GM19043 (cell line): ENCODE measurements around the gene FLRT3.

Experiments
- ATAC-seq: cut with Tn5 transposase; IDR thresholded peaks from one replicate; pipeline ENCODE4 v1.9.1; 2021; ENCODE audit warnings: low read depth; ENCODE audit not compliant: unreplicated experiment

The FLRT3 gene

DNA sequence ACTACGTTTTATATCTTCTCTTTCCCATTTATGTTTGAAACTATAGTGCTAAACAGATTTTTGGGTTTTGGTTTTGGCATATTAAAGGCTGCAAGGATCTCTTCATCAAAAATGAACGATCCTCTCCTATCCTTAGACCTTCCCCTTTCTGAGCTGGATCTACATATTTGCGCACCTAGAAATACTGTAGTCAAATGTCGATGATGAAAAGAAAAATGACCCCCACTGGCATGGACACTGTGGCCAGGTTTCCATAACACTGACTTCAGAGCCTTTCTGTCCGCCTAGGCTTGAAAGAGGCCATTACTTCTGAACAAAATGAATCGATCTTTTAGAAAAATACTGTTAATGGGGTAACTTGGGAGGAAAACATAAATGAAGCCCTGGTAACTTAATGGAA, 5.8 kb downstream of the FLRT3 start:
- ATAC-seq: no peak

DNA sequence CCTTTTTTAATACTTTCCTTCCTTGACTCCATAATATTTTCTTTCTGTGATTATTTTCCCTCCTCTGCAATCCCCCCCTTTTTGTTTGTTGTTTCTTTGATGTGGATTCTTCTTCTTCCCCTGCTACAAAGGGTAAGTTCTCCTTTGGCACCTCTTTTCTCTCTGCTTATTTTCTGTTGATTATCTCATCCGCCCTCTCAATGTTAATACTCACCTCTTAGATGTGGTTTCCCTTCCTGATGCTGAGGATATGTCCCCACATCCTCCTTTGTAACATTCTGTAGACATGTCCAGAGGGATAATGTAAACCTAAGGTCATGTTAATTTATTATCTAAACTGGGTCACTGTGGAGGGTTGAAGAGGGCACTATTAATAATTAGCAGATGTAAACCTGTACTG, 17.7 kb downstream of the FLRT3 start:
- ATAC-seq: no peak

DNA sequence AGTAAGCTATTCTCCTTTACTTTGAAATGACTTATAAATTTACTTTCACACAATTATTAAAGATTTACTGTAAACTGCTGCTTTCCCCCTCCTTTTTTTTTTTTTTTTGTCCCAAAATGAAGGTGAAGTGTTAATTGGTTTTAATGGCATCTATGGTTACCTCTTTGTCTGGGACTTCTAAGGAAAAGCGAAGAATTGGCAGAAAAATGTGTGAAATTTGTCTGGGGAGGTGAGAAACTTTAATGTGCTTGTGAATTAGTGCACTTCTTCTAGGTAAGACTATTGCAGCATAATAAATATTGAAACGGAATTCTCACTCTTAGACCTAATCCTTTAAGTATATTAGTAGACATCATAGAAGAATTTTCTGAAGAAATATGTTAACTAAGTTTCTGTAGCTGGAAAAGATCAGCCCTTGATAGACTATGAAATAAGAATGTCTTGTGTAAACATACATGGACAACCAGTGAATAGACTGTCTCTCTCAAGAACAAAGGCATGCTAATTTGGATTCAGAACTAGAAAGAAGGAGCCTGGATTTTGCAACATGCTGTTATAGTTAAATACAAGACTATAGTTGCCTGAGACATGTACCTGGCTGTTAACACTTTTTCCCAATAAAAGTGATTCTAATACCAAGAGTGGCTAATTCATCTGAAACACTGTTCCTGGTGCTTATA, 23.9 kb downstream of the FLRT3 start:
- no peak for ATAC-seq

DNA sequence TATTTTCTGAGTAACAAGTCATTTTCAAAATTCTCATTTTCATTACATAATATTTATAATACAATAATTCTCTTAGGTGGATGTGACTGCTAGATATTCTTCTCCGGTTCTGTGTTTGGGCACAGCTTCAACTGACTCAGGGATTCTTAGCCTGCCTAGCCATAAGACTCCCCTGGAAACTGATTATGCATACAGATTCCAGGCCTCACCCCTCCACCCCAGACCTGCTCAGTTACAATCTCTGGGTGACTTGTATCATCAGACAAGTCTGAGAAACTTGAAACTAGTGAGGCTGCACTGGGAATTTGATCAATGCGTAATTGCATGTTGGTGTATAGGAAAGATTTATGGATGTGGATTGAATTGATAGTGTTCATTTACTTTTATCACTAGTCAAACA, 25.4 kb downstream of the FLRT3 start:
- ATAC-seq: no peak

DNA sequence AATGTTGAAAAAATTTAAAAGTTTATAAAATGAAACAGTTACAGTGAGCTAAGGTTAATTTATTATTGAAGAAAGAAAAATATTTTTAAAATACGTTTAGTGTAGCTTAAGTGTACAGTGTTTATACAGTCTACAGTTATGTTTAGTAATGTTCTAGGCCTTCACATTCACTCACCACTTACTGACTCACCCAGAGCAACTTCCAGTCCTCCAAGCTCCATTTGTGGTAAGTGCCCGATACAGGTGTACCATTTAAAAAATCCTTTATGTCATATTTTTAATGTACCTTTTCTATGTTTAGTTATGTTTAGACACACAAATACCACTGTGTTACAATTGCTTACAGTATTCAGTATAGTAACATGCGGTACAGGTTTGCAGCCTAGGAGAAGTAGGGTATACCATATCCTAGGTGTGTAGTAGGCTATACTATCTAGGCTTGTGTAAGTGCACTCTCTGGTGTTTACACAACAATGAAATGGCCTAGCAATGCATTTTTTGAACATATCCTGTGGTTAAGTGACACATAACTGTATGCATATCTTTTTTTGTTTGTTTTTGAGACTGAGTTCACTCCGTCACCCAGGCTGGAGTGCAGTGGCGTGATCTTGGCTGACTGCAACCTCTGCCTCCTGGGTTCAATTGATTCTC, 26.3 kb downstream of the FLRT3 start:
- no peak for ATAC-seq

DNA sequence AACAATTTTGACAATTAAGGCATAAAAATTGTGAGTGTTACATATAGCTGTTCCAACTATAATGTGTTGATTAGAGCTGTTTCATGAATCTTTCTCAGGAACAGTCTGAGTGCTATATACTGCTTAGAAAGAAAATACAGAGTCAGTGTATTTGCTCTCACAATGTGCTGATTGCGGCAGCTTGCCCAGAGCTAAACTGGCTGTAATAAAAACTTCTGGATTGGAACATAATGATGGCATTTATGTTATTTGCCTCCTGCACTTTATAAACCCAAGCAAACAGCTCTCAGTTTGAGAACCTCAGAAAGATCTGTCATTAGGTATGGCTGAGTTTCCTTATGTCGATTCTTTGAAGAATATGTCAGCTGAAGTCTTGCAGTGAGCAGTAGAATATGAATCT, 29.5 kb downstream of the FLRT3 start:
- ATAC-seq: no peak

DNA sequence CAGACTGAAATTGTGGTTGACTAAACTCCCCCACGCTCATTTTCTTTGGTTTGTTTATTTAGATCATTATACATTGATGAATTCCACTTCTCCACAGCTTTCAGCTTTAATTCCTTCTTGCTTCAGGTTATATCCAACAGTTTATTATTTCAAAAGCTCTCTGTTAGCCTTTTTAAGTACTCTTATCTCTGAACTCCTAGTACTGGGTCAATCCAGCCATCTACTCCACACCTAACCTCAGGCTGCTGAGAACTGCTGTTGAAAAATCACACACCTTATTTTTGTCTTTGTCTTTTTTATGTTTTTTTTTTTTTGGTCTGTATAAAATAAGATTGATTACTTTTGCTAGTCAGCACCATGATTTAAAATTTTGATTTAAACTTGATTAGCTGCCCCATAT, 32.9 kb downstream of the FLRT3 start:
- ATAC-seq: no peak

DNA sequence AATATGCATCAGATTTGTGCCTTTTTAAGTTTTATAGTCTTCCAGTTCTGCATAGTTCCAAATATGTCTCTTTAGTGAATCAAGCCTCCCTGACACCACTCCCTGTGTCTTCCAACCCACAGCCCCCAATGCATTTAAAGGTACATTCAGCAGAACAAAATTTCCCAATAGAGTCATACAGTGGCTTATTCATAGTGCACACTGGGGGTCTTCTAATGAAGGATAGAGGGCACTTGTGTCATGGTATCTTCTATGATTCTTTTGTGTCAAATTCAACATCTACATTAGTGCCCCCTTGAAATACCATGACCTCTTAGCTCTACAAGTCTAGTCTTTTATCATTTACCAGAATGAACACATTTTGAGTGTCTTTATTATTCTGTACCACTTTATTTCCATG, 33.8 kb downstream of the FLRT3 start:
- ATAC-seq: no peak

DNA sequence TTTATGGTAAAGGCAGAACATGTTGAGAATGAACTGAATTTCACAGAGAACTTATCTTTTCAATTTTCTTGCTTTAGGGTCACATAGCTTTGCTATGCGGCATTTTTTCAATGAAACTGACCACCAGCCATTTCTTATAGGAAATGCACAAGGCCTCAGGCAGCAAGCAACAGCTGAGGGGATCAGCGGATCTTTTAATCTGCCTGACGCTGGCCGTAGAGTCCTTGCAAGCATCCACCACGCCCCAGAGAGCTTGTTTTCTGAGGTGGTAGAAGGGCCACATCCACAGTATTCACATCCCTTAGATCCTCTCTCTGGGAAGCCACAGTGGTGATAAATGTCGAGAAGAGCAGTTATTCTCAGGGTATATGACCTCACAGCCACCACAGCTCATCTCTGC, 34.3 kb downstream of the FLRT3 start:
- no peak for ATAC-seq

DNA sequence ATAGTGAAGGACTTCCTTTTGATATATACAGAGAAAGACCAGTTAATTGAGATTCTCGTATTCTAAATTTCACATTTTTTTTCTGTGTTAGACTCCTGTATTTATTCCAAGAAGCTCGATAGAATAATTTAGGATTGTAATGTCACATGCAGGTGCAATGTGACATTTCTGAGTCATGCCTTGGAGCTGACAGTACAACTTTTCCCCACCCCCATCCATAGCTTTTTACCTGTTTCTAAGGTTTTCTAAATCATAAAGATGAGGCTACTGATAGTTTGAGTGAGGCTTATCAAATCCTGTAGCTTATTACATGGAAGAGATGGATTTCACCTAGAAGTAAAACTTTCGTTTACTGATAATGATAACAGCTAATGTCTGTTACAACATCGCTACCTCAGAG, 37.6 kb downstream of the FLRT3 start:
- ATAC-seq: no peak

DNA sequence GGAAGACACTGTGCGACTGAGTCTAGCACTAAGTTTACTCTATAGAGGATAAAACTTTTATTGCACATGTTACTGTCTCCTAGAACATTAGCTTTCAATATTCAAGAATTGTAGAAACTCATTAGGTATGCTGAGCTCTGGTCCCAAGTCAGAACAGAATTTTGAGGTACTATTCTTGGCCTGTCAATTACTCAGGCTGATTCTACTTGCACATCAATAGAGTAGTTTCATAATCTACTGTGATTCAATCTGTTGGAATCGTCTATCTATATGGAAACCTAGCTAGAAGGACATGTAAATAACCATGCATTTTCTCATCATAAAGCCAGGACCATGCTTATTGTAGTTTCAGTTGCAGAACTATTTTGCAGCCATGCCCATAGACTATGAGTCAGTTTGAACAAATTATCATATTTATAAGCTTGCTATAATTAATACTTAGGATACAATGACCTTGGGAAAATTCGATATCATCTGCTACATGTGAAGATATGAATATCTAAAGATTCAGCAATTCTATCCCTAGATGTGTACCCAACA, 41.6 kb downstream of the FLRT3 start:
- ATAC-seq: no peak

DNA sequence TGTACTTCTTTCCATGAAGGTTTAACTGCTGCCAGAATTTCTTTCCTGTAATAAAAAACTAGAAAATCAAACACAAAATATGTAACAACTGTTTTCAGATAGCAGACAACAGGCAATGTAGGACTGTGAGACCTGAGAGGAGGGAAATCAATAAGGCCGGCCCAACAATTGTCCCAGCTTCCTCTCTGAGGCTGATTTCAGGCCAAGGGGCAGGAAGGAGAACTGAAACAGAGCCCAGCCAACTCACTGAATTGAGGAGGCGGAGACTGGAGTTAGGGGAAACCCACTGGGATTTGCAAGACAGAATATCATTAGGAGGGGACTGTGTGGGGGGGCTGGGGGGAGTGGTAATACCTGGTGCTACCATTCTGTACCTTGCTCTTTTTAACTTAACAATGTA, 42.2 kb downstream of the FLRT3 start:
- ATAC-seq: peak; percentile 66

DNA sequence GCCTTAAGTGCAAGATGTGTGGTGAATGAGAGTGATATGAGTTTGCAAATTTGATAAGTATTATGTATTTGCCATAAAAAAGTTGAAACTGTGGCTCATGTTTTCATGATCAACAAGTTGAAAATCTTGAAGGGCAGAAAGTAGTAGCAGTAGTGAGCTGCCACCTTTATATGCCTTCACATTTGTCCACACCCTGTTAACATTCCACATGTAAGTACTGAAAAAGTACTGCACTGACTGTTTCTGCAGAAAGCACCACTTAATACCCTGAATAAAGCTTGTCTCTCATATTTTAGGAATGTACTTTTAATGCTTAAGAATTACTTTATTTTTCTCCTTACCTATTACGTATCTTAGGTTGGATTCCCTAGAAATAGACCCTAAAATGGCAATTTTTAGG, 45.9 kb downstream of the FLRT3 start:
- no peak for ATAC-seq

DNA sequence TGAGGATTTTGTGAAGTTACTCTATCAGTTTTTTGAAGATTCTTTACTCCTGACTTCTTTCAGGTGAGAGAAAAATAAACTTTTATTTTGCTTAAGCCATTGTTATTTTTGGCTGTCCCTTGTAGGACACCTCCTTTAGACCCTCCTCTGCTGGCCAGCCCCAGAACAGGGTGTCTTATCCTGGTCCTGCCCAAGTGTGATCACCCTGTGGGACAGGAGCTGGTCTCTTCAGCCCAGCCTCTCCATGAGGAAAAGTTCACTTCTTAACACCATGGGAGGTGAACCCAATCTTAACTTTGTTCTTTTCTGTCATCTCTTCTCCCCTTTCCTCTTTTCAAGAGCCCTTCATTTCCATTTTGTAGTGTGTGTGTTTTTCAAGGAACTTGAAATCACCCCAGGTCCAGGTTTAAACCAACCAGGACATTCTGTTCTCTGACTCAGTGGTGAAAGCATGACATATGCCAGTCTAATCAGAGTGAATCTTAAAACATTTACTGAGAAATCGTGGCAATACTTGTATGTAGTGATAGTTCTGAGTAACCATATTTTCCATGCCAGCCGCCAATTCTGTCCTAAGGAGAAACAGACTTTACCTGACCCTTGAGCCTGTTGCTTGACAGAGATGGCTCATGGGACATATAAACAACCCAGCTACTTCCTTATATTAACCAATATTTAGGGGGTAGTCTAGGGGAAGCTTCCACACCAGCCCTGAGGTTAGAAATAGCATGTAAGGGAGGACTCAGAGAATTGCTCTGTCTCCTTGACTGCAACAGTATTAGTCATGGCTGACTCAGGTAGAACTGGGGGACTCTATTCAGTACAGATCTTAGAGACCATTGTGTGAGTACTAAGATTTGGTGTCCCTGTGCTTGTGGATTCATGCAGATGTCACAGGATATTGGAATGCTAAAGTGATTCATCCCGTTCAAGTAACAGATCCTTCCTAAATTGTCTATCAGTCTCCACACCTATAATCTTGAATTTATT, 48.8 kb downstream of the FLRT3 start:
- no peak for ATAC-seq

DNA sequence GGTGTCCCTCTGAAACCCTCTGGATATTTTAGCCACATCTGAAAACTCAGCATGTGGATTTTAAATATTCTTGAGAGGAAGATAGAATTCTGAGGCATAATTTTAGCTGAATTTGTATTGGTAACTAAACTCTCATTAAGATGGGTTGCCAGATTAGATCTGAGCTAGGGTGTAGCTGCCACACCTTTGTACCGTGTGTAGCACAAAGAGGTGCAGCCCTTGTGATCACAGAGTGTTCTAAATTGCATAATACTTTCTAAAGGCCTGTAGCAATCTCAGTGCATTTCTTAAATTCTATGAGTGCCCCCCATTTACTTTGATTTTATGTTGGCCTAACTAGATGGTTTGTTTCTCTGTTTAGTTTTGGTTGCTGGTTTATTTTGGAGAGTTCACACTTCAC, 53.0 kb downstream of the FLRT3 start:
- ATAC-seq: no peak

DNA sequence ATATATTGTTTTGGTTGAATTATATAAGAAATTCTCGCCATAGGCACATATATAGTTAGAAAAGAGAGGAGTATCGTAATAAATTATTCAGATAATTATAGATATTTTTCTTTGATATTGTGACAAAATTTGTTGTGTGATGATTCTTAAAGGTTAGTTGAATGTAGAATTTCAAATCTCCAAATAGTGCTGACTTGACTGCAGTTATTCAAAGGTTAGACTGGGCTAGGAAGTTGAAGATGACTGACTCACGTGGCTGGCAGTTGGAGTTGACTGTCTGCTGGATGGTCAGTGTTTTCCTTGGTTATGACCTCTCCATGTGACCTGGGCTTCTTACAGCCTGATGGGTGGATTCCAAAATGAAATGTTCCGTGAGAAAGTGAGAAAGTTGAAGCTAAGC, 55.3 kb downstream of the FLRT3 start:
- ATAC-seq: no peak
